T-helper 9 cell (primary cell): ENCODE measurements around the gene DLEC1.
"Not testable (repeated sequence)": the region's sequence is repeated elsewhere in the genome, so short reads cannot be mapped to it uniquely, and the experiment has no call there.

Source experiments
- DNase-seq: peaks from one replicate; pipeline ENCODE4 v3.0.0-alpha.2; 2020

Gene DLEC1

GRCh38 chr3:38141173-38141951, 102.4 kb downstream of the DLEC1 start:
- DNase-seq: no peak

- no peak for DNase-seq
Observed at GRCh38 chr3:38141952-38142273, 102.9 kb downstream of the DLEC1 start.

GRCh38 chr3:38142959-38143358, 104.0 kb downstream of the DLEC1 start:
- no peak for DNase-seq

GRCh38 chr3:38143511-38143910, 104.5 kb downstream of the DLEC1 start:
- no peak for DNase-seq

GRCh38 chr3:38146504-38146903, 107.5 kb downstream of the DLEC1 start:
- no peak for DNase-seq

GRCh38 chr3:38147421-38147820, 108.4 kb downstream of the DLEC1 start:
- DNase-seq: no peak

- no peak for DNase-seq
Observed at GRCh38 chr3:38148311-38148882, 109.4 kb downstream of the DLEC1 start.

- no peak for DNase-seq
Observed at GRCh38 chr3:38149708-38150107, 110.7 kb downstream of the DLEC1 start.

- DNase-seq: no peak
Observed at GRCh38 chr3:38150780-38151528, 111.9 kb downstream of the DLEC1 start.

- no peak for DNase-seq
Observed at GRCh38 chr3:38151667-38152265, 112.8 kb downstream of the DLEC1 start.

- DNase-seq: no peak
Observed at GRCh38 chr3:38152609-38153008, 113.6 kb downstream of the DLEC1 start.

- no peak for DNase-seq
Observed at GRCh38 chr3:38153221-38153620, 114.2 kb downstream of the DLEC1 start.

- no peak for DNase-seq
Observed at GRCh38 chr3:38154033-38154494, 115.1 kb downstream of the DLEC1 start.

GRCh38 chr3:38154625-38155255, 115.7 kb downstream of the DLEC1 start:
- no peak for DNase-seq

GRCh38 chr3:38155825-38156224, 116.8 kb downstream of the DLEC1 start:
- DNase-seq: no peak

- no peak for DNase-seq
Observed at GRCh38 chr3:38157117-38157516, 118.1 kb downstream of the DLEC1 start.

GRCh38 chr3:38157595-38157994, 118.6 kb downstream of the DLEC1 start:
- no peak for DNase-seq

GRCh38 chr3:38158472-38158871, 119.5 kb downstream of the DLEC1 start:
- DNase-seq: no peak

- DNase-seq: not testable (repeated sequence)
Observed at GRCh38 chr3:38160704-38161103, 121.7 kb downstream of the DLEC1 start.

GRCh38 chr3:38163117-38163840, 124.3 kb downstream of the DLEC1 start:
- DNase-seq: no peak

GRCh38 chr3:38163841-38164642, 125.0 kb downstream of the DLEC1 start:
- DNase-seq: no peak

- no peak for DNase-seq
Observed at GRCh38 chr3:38164643-38164951, 125.6 kb downstream of the DLEC1 start.
